ENCODE data around the gene ARHGEF5. TPM values are rescaled to one million over a fixed set of nuclear protein-coding genes. Genes with fewer than 3 reads are reported as not detected.
"Not testable (repeated sequence)": the region's sequence is repeated elsewhere in the genome, so short reads cannot be mapped to it uniquely, and the experiment has no call there.

Gene ARHGEF5
- polyA plus RNA-seq (ENCODE audit: insufficient read length in 12 of 12): 10 to 100 TPM in 1 of 12 donors, 1 to 10 TPM in 9, not detected in 2; 1.2 to 15.3 (median 2.3) TPM
- long read RNA-seq, donor 1, partial matches to known transcripts: 17 of 17 reads
- long read RNA-seq, donor 1, other reads (novel, unspliced or antisense): 0 of 17 reads
- long read RNA-seq, donor 2: 0 reads
- long read RNA-seq, donor 3: 0 reads
- long read RNA-seq, donor 4: 0 reads
- long read RNA-seq, donor 5: 0 reads
- long read RNA-seq, donor 6: 0 reads
- long read RNA-seq, donor 7: 0 reads
- long read RNA-seq, donor 8: 0 reads
- long read RNA-seq, donor 9: 0 reads
- long read RNA-seq, donor 10: 0 reads
- long read RNA-seq, donor 11: 0 reads

DNA sequence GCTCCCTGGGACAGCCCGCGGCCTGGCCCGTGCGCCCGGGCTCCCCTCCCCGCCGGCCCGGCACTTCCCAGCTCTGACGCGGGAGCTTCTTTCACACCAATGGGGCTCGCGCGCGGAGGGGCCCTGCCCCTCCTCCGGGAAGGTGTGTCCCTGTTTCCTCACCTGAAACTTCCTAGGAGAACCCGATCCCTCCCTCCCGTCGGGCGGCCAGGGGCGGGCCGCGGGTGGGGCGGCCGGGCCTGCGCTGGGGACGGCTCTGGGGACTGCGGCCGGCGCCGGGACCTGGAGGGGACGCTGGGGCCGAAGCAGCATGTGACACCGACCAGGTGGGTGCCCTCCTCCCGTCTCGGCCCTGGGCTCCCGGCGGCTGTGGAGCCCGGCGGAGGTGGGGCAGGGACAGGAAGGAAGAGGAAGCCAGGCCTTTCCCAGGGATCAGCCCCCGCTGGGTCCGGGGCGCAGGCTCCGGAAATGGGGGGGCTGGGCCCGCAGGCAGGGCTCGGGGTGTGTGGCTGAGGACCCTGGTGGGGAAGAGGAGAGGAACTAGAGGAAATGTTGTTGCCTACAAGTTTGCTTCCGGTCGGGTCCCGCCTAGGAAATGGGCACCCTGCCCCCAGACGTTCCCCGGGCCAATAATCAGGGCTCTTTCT, at the start of gene ARHGEF5:
Gene ARHGEF5, plus strand, starts transcription at position 227 of the 647 bp plus-strand sequence. CDS start 7,268 bp downstream, outside the sequence.
- not testable (repeated sequence) for DNase-seq

DNA sequence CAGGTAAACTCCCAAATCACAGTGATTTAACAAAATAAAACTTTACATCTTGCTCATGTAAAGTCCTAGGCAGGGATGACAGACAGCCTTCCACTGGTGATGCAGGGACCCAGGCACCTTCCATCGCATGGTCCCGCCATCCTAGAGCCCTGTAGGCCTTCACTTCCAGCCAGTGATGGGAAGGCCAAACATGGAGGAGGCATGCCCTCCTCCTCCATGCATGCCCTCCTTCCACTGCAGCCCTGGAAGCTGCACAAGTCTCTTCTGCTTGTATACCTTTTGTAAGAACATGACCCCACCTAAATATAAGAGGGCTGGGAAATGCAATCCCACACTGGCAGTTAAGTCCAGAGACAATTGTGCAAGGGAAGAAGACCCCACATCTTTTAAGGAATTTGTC, 45.5 kb upstream of the ARHGEF5 start:
- DNase-seq: not testable (repeated sequence)

DNA sequence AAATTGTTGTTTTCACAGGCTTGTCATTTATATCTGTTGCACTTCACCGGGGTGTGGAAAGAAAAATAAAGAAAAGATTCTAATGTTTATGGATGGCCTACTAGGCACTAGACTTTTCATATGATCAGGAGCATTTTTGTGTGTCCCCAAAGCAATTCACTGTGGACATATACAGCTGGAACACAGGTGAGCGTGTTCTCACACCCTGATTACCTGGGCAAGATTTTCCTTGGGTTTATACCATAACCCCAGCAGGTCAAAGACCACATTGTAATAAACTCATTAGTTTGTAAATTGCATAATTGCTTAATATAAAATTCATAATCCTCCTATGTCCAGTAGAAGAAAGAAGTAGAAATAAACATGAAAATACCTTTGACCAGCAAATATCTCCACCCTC, 44.0 kb upstream of the ARHGEF5 start:
- not testable (repeated sequence) for DNase-seq

DNA sequence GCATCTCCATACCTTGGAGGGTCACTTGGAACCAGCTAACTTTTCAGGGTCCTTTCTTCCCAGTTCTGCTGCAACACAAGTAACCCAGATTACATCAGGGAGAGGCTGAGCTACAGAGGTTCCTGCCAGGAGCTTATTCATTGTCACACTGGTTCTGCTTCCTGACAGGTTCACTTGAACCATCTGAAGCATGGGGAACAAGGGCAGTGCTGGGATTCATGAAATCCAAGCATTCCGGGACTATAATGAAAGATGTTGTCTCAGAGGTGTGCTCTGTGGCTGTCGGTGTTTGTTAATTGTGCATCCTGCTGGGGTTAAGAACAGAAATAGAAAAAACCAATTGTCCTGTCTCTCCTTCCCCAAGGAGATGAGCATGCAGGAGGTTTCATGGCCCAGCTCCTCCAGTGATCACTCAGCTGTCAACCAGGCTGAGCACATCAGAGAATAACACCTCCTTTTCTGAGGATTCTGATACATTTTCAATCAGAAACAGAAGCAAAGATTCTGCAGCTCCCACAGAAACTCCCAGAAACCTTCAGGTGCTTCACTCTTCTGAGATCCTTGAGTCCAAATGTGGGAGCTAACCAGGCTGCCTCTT, 43.2 kb upstream of the ARHGEF5 start, which contains the start of gene OR2A1:
Gene OR2A1, plus strand, starts transcription at position 548 of the 598 bp plus-strand sequence. CDS start 5,706 bp downstream, outside the sequence.
- not testable (repeated sequence) for DNase-seq

DNA sequence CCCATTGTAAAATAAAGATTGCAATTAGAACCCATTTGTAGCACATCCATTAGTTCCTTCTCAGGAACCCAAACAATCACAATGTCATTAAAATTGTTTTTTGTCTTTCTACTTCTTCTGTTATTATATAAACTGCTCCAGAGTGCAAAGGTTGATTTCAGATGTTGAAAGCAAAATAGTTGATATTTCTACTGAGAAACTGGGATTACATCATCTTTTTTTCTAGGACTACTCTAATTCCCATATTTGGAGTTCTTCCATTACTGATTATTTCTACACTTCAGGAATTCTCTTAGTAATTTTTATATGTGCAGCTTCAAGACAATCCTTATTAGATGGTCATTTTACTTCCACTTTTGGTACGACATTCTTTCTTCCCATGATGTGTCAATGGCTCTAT, 37.7 kb upstream of the ARHGEF5 start:
- DNase-seq: not testable (repeated sequence)

DNA sequence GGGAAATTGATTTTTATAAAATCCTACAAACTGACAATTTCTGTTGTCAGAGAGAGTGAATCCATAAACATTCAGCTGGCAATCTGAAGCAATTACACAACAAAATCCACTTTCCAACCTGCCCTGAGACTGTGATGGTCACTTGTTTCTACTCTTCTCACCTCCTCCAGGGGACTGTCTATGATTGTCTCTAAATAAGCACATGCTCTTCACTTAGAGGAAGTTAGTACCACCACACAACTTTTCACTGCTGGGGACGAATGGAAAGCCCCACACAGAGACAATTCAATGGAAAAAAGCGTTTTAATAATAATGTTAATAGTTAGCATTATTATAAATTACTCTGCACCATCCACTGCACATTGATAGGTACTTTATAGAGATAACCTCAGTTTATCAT, 35.7 kb upstream of the ARHGEF5 start:
- DNase-seq: not testable (repeated sequence)

DNA sequence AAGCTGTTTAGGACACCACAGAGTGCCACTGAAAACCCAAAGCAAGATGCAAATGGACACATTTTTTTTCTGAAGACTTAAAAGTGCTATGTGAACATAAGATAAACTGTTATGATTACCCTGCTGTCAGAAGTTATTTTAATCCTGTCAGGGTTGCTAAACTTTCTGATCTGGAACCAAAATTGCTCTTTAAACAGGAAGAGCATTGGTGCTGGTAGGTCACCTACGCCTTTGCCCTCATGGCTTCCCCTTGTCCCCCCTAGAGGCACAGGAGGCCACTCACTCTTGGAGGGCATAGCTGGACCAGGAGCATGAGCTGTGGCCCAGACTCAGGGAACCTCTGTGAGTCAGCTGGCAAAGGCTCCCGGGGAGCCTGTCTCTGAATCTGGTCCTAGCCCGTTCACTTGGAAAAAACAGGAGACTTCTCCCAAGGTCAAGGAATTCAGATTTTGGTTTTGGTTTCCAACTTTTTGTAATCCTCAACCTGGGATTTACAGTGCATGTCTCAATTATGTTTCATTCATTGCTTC, 33.5 kb upstream of the ARHGEF5 start:
- DNase-seq: not testable (repeated sequence)

DNA sequence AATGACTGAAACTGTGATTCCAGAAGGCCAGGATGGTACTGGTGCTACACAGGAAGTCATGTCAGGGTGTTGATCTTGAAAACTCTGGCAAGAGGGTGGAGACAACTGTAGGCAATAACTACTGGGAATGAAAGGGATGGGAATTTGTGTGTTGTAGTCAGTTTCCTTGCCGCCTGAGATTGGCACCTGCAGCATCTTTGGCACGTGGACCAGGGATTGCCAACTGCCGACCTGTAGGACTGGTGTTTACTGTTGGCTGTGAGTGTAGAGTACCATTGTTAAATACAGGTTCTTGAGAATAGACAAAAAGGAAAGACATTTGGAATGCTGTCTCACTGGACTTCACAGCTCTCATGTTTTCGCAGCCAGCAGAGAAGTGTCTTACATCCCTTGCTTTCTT, 31.8 kb upstream of the ARHGEF5 start:
- not testable (repeated sequence) for DNase-seq

DNA sequence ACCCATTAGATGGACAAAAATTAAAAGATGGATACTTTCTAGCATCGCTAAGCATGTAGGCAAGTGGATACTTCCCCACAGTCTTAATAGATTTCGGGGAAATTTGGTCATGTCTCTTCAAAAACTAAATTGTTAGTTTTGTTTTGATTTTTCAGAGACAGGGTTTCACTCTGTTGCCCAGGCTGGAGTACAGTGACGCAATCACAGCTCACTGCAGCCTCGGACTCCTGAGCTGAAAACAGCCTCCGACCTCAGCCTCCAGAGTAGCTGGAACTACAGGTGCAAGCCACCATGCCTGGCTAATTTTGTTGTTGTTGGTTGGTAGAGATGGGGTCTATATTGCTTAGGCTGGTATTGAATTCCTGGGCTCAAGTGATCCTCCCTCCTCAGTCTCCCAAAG, 29.3 kb upstream of the ARHGEF5 start:
- DNase-seq: not testable (repeated sequence)

DNA sequence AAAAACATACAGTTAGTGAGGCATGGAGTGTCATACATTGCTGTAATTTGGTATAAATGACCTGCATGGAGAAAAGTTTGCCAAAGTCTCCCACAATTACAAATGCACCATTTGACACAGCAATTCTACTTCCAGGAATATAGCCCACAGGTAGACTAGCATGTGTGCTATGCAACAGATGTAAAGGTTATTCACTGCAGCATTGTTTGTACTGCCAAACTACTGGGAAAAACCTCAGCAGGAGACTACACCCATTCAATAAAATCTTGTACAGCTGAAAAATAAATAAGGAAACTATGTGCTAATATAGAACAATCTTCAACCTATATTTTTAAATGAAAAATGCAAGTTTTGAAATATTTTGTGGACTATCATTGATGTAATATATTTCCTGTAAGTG, 25.2 kb upstream of the ARHGEF5 start:
- not testable (repeated sequence) for DNase-seq

DNA sequence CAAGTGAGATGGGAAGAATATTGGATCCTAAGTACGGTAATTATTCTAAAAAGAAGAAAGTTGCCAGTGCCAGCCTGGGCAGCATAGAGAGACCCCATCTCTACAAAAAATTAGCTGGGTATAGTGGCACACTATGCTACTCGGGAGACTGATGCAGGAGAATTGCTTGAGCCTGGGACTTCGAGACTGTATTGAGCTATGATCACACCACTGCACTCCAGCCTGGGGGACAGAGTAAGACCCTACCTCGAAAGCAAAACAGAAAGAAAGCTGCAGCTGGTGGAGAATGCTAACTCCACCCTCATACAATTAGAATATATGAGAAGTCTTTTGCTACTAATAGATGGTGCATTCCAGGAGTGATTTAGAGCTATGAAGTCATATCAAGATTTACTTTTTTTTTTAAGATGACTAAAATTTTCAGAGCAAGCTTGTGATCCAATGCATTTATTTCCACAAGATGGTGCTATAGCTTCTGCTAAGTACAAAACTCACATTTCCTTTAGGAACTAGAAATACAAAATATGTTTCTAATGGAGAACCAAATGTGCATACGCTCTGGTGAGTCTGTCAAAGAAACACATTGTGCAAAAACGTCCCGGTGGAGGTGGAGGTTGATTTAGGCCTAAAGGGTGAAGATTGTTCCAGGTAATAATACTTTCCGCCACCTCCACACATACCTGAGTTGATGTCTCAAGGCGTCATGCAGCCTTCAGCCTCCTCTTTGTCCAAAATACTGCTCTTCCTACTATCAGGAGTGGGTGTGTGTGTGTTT, 23.8 kb upstream of the ARHGEF5 start:
- not testable (repeated sequence) for DNase-seq

DNA sequence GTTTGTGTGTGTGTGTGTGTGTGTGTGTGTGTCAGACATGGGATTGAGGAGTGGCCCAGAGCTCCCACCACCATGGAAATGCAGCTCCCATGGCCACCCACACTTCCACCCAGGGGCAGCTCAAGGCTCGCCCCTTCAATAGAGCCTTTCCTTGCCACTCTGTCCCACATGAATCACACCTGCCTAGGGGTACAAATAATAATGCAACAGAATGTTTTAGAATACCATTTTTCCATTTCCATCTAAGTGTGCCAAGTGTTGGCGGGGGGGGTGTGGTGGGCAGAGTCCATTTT, 23.3 kb upstream of the ARHGEF5 start:
- DNase-seq: not testable (repeated sequence)

DNA sequence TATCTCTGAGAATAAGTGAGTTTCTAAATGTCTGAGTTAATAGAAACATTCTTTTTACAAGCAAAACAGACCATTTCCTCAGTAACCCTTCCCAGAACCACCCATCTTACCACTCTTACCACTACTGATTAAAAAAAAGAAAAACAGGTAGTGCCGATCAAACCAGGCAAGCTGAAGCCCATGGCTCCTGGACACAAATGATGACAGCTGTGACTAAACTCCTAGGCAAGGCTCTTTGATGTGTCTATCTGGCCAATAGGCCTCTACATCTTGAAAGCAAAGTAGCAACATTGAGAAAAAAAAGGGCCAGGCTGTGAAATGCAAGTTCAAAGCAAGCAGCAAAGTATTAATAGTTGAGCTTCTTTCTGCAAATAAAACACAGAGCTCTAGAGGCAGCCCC, 6.6 kb upstream of the ARHGEF5 start:
- DNase-seq: not testable (repeated sequence)

DNA sequence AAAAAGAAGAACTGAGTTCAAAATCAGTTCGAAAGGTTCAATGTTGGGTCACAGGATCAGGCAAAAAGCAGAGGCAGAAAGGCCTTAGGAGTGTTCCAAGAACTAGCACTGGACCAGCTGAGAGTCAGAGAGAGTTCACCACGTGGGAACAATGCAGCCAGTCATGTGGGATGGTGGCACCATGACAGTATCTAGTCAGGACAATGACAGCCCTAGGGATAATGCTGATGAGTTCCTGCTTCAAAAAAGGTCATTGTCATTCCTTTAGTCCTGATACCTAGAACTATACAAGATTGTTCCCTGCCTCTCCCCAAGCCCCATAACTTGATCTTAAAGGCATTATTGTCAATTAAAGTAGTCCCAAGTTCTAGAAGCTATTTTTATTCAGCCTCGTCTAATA, 3.5 kb upstream of the ARHGEF5 start:
- DNase-seq: not testable (repeated sequence)

DNA sequence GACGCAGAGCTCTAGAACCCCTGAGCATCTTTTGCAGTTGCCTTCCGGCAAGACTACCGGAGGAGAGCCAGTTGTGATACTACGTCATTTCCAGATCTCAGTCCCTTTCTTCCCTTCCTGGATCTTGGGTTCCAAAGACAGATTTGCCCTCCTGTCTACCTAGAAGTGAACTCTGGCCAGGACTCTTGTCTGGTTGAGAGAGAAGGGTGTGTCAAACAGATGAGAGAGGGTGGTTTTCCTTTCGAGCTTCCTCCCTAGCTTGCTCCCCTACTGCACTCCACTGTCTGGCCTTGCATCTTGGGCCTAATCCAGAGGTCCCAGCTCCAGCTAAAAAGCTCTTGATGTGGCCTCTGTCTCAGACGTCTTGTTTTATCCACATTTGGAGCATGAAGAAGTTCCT, 983 bp downstream of the ARHGEF5 start:
- not testable (repeated sequence) for DNase-seq

DNA sequence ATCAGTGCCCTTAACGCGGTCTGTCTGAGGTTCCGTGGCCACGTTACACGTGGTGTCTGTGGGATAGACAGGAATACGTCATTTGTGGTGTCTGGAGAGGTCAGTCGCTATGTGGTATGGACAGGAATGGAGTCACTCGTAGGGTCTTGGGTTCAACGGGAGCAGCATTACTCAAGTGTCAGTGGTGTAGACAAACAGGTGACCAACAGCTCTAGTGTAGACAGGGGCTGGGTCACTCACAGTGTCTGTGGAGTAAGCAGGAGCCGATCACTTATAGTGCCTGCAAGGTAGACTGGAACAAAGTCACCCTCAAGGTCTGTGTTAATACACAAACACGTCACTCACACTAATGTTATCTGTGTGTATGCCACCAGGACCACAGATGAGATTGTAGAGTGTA, 1.7 kb downstream of the ARHGEF5 start:
- DNase-seq: not testable (repeated sequence)

DNA sequence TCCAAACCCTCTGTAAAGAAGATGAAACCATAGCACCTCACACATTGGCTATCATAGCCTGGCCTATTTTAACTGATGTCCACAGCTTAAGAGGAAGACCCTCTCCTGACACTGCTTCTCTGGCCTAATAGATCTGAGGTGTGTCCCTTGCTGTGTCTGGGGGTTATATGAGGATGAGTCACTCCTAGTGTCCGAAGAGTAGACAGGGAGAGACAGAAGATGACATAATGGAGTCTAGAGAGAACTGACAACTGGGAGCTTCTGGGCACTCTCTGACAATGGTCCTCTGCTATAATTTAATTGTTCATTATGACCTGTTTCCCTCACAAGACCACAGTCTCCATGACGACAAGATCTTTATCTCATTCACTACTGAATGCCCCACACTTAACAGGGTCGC, 6.9 kb downstream of the ARHGEF5 start:
- not testable (repeated sequence) for DNase-seq

DNA sequence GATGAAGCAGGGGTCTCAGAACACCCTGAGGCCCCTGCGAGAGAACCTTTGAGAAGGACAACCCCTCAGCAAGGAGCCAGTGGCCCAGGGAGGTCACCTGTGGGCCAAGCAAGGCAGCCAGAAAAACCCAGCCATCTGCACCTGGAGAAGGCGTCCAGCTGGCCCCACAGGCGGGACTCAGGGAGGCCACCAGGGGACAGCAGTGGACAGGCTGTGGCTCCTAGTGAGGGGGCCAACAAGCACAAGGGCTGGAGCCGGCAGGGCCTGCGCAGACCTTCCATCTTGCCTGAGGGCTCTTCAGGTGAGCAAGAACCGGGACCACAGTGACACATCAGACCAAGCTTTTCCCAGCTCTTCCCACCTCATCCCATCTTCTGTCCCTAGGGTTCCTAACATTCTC, 10.3 kb downstream of the ARHGEF5 start:
- not testable (repeated sequence) for DNase-seq

DNA sequence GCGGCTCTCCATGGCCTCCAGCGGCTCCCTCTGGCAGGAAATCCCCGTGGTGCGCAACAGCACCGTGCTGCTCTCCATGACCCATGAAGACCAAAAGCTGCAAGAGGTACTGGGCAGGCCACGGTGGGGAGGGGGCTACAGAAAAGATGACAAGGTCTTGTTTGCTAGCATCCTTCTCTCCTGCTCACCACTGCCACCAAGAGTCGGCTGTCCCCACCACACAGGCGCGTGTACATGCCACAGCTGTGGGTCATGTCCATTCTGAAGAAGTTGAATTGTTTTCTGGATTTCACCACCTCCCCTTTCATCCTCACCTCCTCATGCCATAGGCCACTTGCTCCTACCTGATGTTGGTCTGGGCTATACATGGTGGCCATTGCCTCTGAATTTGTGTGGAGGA, 12.0 kb downstream of the ARHGEF5 start:
- DNase-seq: not testable (repeated sequence)

DNA sequence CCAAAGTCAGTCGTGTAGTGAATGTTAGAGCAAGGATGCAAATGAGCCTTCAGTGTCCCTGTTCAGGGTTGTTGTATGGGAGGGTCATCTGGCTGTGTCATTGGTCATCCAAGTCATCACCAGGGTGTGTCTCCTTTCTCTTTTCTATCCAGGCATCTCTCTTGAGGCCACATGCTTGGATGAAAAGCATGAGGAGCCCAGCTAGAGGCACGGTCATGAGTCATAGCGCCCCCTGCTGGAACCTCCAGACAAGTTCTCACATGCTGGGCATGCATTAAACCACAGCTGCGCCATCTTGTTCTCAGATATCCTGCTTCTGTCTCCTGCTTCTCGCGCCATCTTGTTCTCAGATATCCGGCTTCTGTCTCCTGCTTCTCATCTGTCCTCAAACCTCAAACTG, 14.0 kb downstream of the ARHGEF5 start:
- DNase-seq: not testable (repeated sequence)

DNA sequence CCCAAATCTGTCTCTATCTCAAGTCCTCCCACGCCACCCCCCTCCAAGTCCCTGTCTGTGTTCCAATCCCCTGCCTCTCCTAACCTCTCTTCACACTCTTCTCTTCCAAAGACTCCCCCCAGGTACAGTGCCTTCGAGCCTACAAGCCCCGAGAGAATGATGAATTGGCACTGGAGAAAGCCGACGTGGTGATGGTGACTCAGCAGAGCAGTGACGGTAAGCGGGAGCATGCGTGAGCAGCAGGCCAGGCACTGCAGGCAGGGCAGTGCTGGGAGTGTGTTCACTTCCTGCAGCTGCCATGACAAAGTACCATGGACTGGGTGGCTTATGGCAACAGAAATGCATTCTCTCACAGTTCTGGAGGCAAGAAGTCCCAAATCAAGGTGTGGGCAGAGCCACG, 23.4 kb downstream of the ARHGEF5 start:
- no peak for DNase-seq

Measured in muscle of arm (tissue), 14 donors.